ENCODE measurements around the gene PCDHA6.

PCDHA6 gene

GRCh38 chr5:140877262-140877581 lies 49.5 kb downstream of the PCDHA6 start:
- DNase-seq (ENCODE audit: low spot score) = no peak
- TF ChIP-seq CTCF (IDR thresholded peaks at IDR 0.05) = no peak
- Histone ChIP-seq H3K4me3 (no peak overlapping the region), H3K27ac (no peak overlapping the region)

Measured in coronary artery (tissue), 2 donors.